HepG2 (cell line): ENCODE results near the gene ADORA2B. TPM values are rescaled to one million over a fixed set of nuclear protein-coding genes. Genes with fewer than 3 reads are reported as not detected.
A peak's percentile ranks its signal among the peaks of the same experiment; 100 is the strongest.

ENCODE experiments used
- EEA1 ChIP-seq: sonication (generic); formaldehyde crosslinking; IDR thresholded peaks from 2 replicates; pipeline ENCODE4 v1.5.1; 2020; ENCODE audit warnings: mild to moderate bottlenecking, missing genetic modification reagents, borderline replicate concordance
- JUN ChIP-seq: sonication (generic); formaldehyde crosslinking; IDR thresholded peaks from 2 replicates; pipeline ENCODE4 v1.4.0; 2020; ENCODE audit warnings: mild to moderate bottlenecking, missing genetic modification reagents
- KDM4B ChIP-seq: sonication (generic); formaldehyde crosslinking; IDR thresholded peaks from 2 replicates; pipeline ENCODE4 v1.4.0; 2020; ENCODE audit warnings: missing genetic modification reagents
- LBX2 ChIP-seq: sonication (generic); formaldehyde crosslinking; IDR thresholded peaks from 2 replicates; pipeline ENCODE4 v1.5.0; 2020; ENCODE audit warnings: missing genetic modification reagents, mild to moderate bottlenecking, borderline replicate concordance
- MEIS1 ChIP-seq: sonication (generic); formaldehyde crosslinking; IDR thresholded peaks from 2 replicates; pipeline ENCODE4 v1.9.0; 2021; ENCODE audit warnings: mild to moderate bottlenecking, missing genetic modification reagents, moderate library complexity, borderline replicate concordance
- NFYC ChIP-seq: IDR thresholded peaks from 2 replicates; pipeline ENCODE4 v1.6.1; 2016; ENCODE audit warnings: missing genetic modification reagents, missing compliant biosample characterization
- POLR2AphosphoS5 ChIP-seq: IDR thresholded peaks from 2 replicates; pipeline ENCODE4 v1.6.1; 2012; ENCODE audit warnings: low read depth, low read length
- PREB ChIP-seq: sonication (generic); formaldehyde crosslinking; IDR thresholded peaks from 2 replicates; pipeline ENCODE4 v1.4.0; 2020; ENCODE audit warnings: missing genetic modification reagents
- SNAPC2 ChIP-seq: sonication (generic); formaldehyde crosslinking; IDR thresholded peaks from 2 replicates; pipeline ENCODE4 v1.8.1; 2022; ENCODE audit warnings: mild to moderate bottlenecking, missing genetic modification reagents
- SUZ12 ChIP-seq: fragments of 150-350 bp; IDR thresholded peaks from 2 replicates; pipeline ENCODE4 v1.6.1; 2014; ENCODE audit warnings: low read depth, low read length
- polyA plus RNA-seq, 8 experiments: library from polyadenylated mRNA; depleted of rRNA in 3 of 8; stranded (reverse) in 7 of 8; unstranded in 1 of 8; fragments of >200 nt; fragmentation: Illumina TruSeq in 4 of 8; extraction: Trizol in 4 of 8; gene quantifications; 2 replicates each; pipeline versions ENCODE4 v1.2.1 to v1.2.3, GENCODE V29; 2011 to 2016; ENCODE audit warnings: low read depth in 4 of 8, missing spikeins in 1 of 8, mixed read lengths in 1 of 8; ENCODE audit not compliant: insufficient read depth in 1 of 8
- total RNA-seq, 5 experiments: library from RNA; depleted of rRNA; stranded (reverse); fragments of >200 nt; fragmentation: Illumina TruSeq; extraction: Trizol; gene quantifications; 2 replicates each; pipeline ENCODE4 v1.2.3, GENCODE V29; 2016; ENCODE audit warnings: low read depth in 1 of 5
- TF ChIP-seq, protein P1 (sequence below): sonication (generic); formaldehyde crosslinking; IDR thresholded peaks from 2 replicates; pipeline ENCODE4 v1.8.1; 2023; ENCODE audit warnings: mild to moderate bottlenecking, missing genetic modification reagents
- TF ChIP-seq, protein P2 (sequence below): sonication (generic); formaldehyde crosslinking; IDR thresholded peaks from 2 replicates; pipeline ENCODE4 v1.9.0; 2021; ENCODE audit warnings: mild to moderate bottlenecking, missing genetic modification reagents
- TF ChIP-seq, protein P3 (sequence below): sonication (generic); formaldehyde crosslinking; IDR thresholded peaks from 2 replicates; pipeline ENCODE4 v1.4.0; 2020; ENCODE audit warnings: mild to moderate bottlenecking, missing genetic modification reagents, borderline replicate concordance

ADORA2B gene
- total and polyA plus RNA-seq, 2 of the 13 experiments (the other 11 are each of a cell fraction or from before 2014, with no cell fraction given) = 10.4 to 20.0 TPM

DNA sequence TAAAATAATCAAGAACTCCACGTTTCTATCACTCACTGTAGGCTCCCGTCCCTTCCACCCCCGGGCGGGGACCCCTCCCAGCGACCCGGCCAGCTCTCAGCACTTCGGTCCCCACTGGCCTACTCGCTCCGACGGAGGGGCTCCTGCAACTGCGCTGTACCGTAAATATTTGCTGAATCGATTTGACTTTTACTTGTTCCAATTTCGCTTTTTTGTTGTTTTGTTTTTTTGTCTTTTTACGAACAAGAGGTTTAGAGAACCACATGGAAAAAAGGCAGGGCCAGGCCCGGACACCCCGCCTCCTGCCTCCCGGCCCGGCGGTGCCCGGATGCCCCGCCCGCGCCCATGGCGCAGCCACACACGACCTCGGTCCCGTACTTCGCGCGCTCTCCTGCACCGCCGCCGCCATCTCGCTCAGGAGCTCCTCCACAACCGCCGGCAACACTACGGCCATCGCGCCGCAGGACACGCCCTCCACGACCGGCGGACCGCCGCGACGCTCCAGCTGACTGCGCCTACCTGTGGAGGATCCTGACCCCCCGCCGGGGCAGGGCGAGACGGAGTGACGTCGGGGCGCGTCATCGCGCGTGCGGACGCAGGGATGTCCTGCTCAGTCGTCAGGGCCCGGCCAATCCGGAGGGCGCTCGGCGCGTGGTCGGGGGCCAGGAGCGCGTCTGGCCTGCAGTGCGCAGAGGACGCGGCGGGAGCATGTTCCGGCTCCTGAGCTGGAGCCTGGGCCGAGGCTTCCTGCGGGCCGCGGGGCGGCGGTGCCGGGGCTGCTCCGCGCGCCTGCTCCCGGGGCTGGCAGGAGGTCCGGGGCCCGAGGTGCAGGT, 54.4 kb downstream of the ADORA2B start, which contains the start of the genes TTC19 and ZSWIM7 (continued):
- TF ChIP-seq LBX2 (CRISPR knock-in tag) (peak; percentile 90), JUN (CRISPR knock-in tag) (no peak; the same call in 1 of the 2 replicates), MEIS1 (no peak), SUZ12 (no peak), KDM4B (no peak; the same call in 1 of the 2 replicates), POLR2AphosphoS5 (peak; percentile 85), NFYC (CRISPR knock-in tag) (peak; percentile 85), PREB (CRISPR knock-in tag) (no peak), SNAPC2 (CRISPR knock-in tag) (peak; percentile 87; the same call in 1 of the 2 replicates), EEA1 (CRISPR knock-in tag) (peak; percentile 77; the same call in 1 of the 2 replicates)
- TF ChIP-seq, protein P1, sequence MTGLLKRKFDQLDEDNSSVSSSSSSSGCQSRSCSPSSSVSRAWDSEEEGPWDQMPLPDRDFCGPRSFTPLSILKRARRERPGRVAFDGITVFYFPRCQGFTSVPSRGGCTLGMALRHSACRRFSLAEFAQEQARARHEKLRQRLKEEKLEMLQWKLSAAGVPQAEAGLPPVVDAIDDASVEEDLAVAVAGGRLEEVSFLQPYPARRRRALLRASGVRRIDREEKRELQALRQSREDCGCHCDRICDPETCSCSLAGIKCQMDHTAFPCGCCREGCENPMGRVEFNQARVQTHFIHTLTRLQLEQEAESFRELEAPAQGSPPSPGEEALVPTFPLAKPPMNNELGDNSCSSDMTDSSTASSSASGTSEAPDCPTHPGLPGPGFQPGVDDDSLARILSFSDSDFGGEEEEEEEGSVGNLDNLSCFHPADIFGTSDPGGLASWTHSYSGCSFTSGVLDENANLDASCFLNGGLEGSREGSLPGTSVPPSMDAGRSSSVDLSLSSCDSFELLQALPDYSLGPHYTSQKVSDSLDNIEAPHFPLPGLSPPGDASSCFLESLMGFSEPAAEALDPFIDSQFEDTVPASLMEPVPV (CRISPR knock-in tag) = peak; percentile 83
- TF ChIP-seq, protein P2, sequence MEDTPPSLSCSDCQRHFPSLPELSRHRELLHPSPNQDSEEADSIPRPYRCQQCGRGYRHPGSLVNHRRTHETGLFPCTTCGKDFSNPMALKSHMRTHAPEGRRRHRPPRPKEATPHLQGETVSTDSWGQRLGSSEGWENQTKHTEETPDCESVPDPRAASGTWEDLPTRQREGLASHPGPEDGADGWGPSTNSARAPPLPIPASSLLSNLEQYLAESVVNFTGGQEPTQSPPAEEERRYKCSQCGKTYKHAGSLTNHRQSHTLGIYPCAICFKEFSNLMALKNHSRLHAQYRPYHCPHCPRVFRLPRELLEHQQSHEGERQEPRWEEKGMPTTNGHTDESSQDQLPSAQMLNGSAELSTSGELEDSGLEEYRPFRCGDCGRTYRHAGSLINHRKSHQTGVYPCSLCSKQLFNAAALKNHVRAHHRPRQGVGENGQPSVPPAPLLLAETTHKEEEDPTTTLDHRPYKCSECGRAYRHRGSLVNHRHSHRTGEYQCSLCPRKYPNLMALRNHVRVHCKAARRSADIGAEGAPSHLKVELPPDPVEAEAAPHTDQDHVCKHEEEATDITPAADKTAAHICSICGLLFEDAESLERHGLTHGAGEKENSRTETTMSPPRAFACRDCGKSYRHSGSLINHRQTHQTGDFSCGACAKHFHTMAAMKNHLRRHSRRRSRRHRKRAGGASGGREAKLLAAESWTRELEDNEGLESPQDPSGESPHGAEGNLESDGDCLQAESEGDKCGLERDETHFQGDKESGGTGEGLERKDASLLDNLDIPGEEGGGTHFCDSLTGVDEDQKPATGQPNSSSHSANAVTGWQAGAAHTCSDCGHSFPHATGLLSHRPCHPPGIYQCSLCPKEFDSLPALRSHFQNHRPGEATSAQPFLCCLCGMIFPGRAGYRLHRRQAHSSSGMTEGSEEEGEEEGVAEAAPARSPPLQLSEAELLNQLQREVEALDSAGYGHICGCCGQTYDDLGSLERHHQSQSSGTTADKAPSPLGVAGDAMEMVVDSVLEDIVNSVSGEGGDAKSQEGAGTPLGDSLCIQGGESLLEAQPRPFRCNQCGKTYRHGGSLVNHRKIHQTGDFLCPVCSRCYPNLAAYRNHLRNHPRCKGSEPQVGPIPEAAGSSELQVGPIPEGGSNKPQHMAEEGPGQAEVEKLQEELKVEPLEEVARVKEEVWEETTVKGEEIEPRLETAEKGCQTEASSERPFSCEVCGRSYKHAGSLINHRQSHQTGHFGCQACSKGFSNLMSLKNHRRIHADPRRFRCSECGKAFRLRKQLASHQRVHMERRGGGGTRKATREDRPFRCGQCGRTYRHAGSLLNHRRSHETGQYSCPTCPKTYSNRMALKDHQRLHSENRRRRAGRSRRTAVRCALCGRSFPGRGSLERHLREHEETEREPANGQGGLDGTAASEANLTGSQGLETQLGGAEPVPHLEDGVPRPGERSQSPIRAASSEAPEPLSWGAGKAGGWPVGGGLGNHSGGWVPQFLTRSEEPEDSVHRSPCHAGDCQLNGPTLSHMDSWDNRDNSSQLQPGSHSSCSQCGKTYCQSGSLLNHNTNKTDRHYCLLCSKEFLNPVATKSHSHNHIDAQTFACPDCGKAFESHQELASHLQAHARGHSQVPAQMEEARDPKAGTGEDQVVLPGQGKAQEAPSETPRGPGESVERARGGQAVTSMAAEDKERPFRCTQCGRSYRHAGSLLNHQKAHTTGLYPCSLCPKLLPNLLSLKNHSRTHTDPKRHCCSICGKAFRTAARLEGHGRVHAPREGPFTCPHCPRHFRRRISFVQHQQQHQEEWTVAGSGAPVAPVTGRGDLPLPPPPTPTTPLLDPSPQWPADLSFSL = peak; percentile 40; the same call in 1 of the 2 replicates
- TF ChIP-seq, protein P3, sequence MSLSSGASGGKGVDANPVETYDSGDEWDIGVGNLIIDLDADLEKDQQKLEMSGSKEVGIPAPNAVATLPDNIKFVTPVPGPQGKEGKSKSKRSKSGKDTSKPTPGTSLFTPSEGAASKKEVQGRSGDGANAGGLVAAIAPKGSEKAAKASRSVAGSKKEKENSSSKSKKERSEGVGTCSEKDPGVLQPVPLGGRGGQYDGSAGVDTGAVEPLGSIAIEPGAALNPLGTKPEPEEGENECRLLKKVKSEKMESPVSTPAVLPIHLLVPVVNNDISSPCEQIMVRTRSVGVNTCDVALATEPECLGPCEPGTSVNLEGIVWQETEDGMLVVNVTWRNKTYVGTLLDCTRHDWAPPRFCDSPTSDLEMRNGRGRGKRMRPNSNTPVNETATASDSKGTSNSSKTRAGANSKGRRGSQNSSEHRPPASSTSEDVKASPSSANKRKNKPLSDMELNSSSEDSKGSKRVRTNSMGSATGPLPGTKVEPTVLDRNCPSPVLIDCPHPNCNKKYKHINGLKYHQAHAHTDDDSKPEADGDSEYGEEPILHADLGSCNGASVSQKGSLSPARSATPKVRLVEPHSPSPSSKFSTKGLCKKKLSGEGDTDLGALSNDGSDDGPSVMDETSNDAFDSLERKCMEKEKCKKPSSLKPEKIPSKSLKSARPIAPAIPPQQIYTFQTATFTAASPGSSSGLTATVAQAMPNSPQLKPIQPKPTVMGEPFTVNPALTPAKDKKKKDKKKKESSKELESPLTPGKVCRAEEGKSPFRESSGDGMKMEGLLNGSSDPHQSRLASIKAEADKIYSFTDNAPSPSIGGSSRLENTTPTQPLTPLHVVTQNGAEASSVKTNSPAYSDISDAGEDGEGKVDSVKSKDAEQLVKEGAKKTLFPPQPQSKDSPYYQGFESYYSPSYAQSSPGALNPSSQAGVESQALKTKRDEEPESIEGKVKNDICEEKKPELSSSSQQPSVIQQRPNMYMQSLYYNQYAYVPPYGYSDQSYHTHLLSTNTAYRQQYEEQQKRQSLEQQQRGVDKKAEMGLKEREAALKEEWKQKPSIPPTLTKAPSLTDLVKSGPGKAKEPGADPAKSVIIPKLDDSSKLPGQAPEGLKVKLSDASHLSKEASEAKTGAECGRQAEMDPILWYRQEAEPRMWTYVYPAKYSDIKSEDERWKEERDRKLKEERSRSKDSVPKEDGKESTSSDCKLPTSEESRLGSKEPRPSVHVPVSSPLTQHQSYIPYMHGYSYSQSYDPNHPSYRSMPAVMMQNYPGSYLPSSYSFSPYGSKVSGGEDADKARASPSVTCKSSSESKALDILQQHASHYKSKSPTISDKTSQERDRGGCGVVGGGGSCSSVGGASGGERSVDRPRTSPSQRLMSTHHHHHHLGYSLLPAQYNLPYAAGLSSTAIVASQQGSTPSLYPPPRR = peak; percentile 59
